Parathyroid adenoma (tissue), 2 donors: ENCODE data around the gene TCHP.

Experiments
- H2AFZ ChIP-seq: fragments of 300-600 bp; sonication (generic); one replicate; pipeline ENCODE4 v1.7.0; 2017; ENCODE audit warnings: antibody characterized with exemption, mild to moderate bottlenecking
- H3K27ac ChIP-seq: fragments of 300-600 bp; sonication (generic); one replicate; pipeline ENCODE4 v1.7.0; 2017
- H3K27me3 ChIP-seq: fragments of 300-600 bp; sonication (generic); one replicate; pipeline ENCODE4 v1.7.0; 2017; ENCODE audit warnings: low read length; ENCODE audit not compliant: control insufficient read depth, insufficient read depth
- H3K36me3 ChIP-seq: fragments of 300-600 bp; sonication (generic); one replicate; pipeline ENCODE4 v1.7.0; 2017; ENCODE audit warnings: low read length; ENCODE audit not compliant: control insufficient read depth, insufficient read depth
- H3K4me1 ChIP-seq: fragments of 300-600 bp; sonication (generic); one replicate; pipeline ENCODE4 v1.7.0; 2017; ENCODE audit warnings: control low read depth
- H3K4me2 ChIP-seq: fragments of 300-600 bp; sonication (generic); one replicate; pipeline ENCODE4 v1.7.0; 2017; ENCODE audit warnings: low read length
- H3K4me3 ChIP-seq: fragments of 300-600 bp; sonication (generic); one replicate; pipeline ENCODE4 v1.7.0; 2017; ENCODE audit warnings: low read depth, low read length
- H3K79me2 ChIP-seq: fragments of 300-600 bp; sonication (generic); one replicate; pipeline ENCODE4 v1.7.0; 2017; ENCODE audit warnings: control low read depth
- H3K9ac ChIP-seq: fragments of 300-600 bp; sonication (generic); one replicate; pipeline ENCODE4 v1.7.0; 2017; ENCODE audit warnings: mild to moderate bottlenecking
- H3K9me3 ChIP-seq: fragments of 300-600 bp; sonication (generic); one replicate; pipeline ENCODE4 v1.7.0; 2017; ENCODE audit warnings: low read length; ENCODE audit not compliant: control insufficient read depth
- TF ChIP-seq, protein P1 (sequence below): fragments of 300-600 bp; sonication (generic); IDR thresholded peaks from one replicate; pipeline ENCODE4 v1.7.0; 2017; ENCODE audit warnings: antibody characterized with exemption, mild to moderate bottlenecking
- donor health status: primary hyperparathyroidism.

Gene TCHP

DNA sequence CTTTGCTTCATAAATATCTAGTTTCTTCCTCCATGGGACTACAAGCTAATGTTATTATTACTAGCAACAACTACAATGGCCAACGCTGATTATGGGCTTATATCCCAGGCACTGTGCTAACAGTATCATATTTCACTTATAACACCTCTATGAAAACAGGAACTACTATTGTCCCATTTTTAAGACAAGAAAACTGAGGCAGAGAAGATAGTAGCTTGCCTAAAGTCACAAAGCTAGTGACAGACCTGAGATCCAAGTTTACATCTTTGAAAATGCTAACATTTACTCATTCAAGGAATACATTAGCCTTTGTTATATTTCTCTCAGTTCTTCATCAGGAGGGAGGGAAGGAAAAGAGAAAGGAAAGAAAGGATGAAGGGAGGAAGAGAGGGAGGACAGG lies 63.3 kb downstream of the TCHP start:
- H3K36me3 ChIP-seq = no peaks in the 10 kb centered on the region
- no peak overlapping the region for H2AFZ ChIP-seq
- H3K4me1 ChIP-seq = no peaks in the 10 kb centered on the region
- H3K27ac ChIP-seq = no peak overlapping the region
- H3K9me3 ChIP-seq = no peaks in the 10 kb centered on the region
- no peak overlapping the region for H3K4me2 ChIP-seq
- H3K27me3 ChIP-seq = no peaks in the 10 kb centered on the region
- TF ChIP-seq, protein P1, sequence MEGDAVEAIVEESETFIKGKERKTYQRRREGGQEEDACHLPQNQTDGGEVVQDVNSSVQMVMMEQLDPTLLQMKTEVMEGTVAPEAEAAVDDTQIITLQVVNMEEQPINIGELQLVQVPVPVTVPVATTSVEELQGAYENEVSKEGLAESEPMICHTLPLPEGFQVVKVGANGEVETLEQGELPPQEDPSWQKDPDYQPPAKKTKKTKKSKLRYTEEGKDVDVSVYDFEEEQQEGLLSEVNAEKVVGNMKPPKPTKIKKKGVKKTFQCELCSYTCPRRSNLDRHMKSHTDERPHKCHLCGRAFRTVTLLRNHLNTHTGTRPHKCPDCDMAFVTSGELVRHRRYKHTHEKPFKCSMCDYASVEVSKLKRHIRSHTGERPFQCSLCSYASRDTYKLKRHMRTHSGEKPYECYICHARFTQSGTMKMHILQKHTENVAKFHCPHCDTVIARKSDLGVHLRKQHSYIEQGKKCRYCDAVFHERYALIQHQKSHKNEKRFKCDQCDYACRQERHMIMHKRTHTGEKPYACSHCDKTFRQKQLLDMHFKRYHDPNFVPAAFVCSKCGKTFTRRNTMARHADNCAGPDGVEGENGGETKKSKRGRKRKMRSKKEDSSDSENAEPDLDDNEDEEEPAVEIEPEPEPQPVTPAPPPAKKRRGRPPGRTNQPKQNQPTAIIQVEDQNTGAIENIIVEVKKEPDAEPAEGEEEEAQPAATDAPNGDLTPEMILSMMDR = no peak
- H3K9ac ChIP-seq = no peak overlapping the region
- H3K79me2 ChIP-seq = peaks cover 2% of the 10 kb centered on the region
- H3K4me3 ChIP-seq = no peak overlapping the region

DNA sequence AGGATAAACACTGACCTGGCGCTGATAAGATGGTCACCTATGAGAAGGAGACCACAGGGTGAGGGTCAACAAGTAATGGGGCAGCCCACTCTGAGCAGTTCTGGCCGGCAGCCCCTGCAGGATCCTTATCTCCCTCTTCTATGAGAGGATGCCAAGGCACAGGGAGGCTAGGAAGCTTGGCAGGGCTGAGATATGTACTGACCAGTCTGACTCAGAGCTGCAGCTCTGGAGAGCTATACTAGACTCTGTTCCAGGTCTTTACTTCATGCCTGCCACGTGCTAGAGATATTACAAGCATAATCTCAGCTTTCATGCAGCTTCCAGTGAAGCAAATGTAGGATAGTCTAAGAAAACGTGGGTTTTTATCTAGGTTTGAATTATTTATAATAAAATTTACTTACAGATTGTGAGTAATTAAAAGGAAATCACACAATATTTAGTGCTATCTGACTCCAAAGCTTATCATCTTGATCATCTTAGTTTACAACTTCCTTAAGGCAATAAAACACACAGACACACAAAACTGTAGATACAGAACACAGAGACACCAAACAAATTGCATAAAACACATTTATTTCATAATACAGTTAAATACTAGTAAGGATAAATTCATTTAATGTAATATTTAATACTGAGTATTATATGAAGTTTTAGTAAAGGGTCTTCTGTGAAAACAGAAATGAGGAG lies 63.8 kb downstream of the TCHP start:
- Histone ChIP-seq H3K27ac (no peak overlapping the region), H3K9me3 (no peaks in the 10 kb centered on the region), H2AFZ (no peak overlapping the region), H3K79me2 (peaks cover 2% of the 10 kb centered on the region), H3K4me1 (no peaks in the 10 kb centered on the region), H3K36me3 (no peaks in the 10 kb centered on the region), H3K27me3 (no peaks in the 10 kb centered on the region), H3K4me3 (no peak overlapping the region), H3K9ac (no peak overlapping the region), H3K4me2 (no peak overlapping the region)
- TF ChIP-seq, protein P1 = no peak

DNA sequence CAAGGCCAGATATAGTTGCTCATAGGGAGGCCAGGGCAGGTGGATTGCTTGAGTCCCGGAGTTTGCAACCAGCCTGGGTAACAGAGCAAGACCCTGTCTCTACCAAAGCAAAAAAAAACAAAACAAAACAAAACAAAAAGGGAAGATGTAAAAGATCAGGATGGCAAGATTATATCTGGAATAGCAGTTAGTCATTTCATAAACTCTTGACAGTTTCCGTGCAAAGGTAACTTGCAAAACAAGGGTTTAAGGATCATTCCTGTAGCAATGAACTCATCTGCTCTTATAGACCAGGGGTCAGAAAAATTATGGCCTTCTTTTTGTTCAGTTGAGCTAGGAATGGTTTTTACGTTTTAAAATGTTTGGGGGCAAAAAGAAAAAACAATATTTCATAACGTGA lies 66.5 kb downstream of the TCHP start:
- H3K36me3 ChIP-seq = no peaks in the 10 kb centered on the region
- H3K9ac ChIP-seq = no peak overlapping the region
- H3K4me2 ChIP-seq = no peak overlapping the region
- no peaks in the 10 kb centered on the region for H3K4me1 ChIP-seq
- no peak overlapping the region for H3K27ac ChIP-seq
- peaks cover 2% of the 10 kb centered on the region for H3K79me2 ChIP-seq
- no peak overlapping the region for H2AFZ ChIP-seq
- TF ChIP-seq, protein P1 = no peak
- H3K27me3 ChIP-seq = no peaks in the 10 kb centered on the region
- no peak overlapping the region for H3K4me3 ChIP-seq
- no peaks in the 10 kb centered on the region for H3K9me3 ChIP-seq

DNA sequence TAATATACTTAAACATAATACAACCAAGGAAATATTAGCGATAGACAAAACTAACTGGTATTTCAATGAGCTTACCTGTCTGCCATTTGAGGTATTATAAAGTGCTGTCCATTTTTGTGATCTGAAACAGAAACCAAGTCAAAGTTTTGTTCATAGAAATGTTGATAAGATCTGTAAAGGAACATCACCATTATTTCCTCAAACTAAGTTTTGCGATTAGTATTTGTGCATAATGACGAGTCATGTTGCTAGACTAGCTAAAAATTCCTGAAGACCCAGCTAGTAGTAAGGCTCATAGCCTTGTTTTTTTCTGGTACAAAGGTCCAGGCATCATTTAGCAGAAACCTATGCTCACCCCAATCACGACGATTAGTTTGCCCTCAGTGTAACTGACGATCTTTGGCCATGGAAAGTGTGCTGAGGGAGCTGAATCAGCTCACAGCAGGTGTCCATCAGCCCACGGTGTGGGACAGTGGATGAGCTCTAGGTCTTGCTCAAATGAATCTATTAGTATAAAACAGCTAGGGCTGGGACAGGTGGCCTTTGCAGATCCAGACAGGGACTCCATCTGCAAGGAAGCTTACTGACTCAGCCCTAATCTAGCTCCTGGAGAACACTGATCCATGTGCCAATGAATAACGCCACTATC lies 67.4 kb downstream of the TCHP start:
- Histone ChIP-seq H3K4me1 (no peaks in the 10 kb centered on the region), H3K27me3 (no peaks in the 10 kb centered on the region), H3K36me3 (no peaks in the 10 kb centered on the region), H3K9me3 (no peaks in the 10 kb centered on the region), H3K27ac (no peak overlapping the region), H3K79me2 (peaks cover 2% of the 10 kb centered on the region), H3K4me3 (no peak overlapping the region), H3K4me2 (no peak overlapping the region), H3K9ac (no peak overlapping the region), H2AFZ (no peak overlapping the region)
- TF ChIP-seq, protein P1 = no peak
